HG03196 (cell line): ENCODE measurements around the gene PDE7B.

ENCODE experiments used
- ATAC-seq: cut with Tn5 transposase; IDR thresholded peaks from one replicate; pipeline ENCODE4 v1.9.1; 2021; ENCODE audit not compliant: unreplicated experiment

PDE7B gene

DNA sequence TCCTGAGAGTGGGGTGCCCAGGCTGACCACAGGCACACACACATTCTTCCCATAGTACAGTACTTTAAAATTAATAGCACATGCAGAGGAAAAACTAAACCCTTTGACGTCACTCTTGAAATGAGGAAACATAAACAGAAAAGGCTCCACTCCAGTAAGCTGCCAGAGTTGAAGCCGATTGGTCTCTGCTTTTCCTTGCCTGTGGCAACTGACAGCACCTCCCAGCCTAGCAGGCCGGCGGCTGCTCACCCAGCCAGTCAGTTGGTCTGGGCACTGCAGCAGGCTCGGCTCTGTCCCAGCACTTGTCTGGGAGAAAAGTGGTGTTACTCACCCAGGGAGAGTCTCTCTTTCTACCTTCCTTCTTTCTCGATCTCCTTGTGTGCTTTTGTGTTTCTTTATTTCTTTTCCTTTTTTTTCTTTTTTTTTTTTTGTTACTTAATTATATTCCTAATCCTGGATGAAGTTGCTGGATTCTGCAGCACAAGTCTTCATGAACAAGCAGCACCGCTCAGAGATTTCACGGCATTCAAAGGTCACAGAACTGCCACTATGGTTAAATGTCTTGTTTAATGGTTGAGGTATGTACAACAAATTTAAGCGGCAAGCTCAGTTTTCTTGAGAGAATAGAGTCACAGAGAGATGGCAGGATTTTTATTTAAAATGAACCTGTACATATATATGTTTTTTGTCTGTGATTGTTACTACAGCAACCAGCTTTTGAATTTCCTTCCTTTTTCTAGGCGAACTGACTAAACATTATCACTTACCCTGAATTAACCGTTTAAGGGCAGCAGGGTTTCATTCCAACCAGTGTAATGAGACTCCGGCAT, at the start of gene PDE7B:
PDE7B (plus strand) TSS at position 260 of the 830 bp plus-strand sequence.
- peak; percentile 86 for ATAC-seq

- no peak for ATAC-seq
Measured at GRCh38 chr6:135801755-135802465, 49.6 kb upstream of the PDE7B start.

DNA sequence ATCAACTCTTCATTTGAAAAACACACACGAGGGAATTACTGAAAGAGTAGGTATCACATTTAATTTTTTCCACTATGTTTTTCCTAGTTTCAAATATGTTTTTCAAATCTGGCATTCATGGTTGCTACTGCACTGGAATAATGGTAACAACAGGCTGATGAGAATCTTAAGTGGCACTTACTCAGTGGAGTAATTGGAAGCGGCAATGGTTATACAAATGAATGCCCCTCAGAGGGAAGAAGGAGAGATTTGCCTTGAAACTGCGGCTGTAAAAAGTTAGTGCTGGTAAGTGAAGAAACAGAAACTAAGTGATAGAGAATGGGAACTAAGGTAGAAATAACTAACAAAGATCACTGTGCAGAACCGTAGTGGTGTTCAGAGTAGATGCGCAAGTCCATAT, 41.0 kb upstream of the PDE7B start:
- no peak for ATAC-seq

DNA sequence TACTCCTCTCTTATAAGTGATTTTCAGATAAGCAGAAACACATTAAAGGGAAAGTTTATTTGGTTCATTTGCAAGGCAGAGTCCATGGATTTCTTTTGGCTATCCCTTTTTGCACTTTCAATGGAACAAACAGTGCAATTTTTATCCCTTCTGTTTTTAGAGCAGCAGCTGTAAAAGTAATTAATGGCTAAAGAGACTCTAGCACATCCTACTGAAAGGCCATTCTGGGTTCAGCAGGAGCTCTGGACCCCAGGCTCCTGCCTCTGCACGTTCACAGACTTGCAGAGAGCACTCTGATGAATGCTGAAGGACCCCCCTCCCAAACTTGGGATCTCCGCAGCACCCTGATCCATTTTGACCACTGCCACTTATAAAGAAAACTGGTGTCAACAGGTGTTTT, 40.3 kb upstream of the PDE7B start:
- ATAC-seq, result no peak

GRCh38 chr6:135811644-135812526, 39.6 kb upstream of the PDE7B start:
- ATAC-seq, result no peak

DNA sequence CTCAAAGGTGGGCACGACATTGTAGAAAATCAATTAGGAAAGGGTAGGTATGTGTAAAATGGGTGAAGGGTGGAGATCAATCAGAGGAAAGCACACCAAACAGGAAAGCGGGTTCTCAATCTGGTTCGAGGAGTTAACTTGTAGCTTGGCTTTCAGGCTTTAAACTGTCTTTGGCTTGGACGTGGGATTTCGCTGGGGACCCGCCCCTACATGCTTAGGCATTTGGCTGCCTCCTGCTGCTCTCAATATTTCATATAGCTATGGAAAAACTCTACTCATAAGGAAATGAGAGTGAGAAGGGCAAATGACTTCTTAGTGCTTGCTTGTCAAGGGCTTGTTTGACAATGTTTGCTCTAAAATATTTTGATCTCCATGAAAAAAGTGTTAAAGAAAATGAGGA, 38.1 kb upstream of the PDE7B start:
- ATAC-seq, result no peak

DNA sequence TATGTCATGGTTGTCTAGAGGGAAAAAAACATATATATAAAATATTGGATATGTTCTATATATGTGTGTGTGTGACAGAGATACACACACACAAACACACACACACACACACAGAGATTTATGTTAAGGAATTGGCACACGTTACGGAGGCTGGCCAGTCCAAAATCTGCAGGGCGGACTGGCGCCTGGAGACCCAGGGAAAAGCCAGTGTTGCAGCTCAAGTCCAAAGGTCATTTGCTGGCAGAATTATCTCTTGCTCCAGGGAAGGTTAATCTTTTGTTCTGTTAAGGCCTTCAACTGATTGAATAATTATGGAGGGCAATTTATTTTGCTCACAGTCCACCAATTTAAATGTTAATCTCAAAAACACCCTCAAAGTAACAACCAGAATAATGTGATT, 37.5 kb upstream of the PDE7B start:
- ATAC-seq, result no peak

DNA sequence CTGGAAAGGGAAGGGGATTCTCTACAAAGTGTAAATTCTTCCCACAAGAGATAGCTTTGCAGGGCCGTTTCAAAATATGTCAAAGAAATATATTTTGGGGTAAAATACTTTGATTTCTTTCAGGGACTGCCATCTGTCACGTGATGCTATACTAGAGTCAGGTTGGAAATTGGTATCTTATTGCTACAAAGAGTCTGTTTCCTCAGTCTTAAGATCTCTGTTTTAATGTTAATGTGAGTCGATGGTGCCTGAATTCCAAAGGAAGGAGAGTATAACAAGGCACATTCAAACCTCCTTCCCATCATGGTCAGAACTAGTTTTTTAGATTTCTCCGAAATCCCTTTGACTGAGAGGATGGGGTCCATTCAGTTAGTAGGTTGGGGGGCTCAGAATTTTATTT, 36.3 kb upstream of the PDE7B start:
- no peak for ATAC-seq

- no peak for ATAC-seq
Measured at GRCh38 chr6:135817035-135817434, 34.5 kb upstream of the PDE7B start.

DNA sequence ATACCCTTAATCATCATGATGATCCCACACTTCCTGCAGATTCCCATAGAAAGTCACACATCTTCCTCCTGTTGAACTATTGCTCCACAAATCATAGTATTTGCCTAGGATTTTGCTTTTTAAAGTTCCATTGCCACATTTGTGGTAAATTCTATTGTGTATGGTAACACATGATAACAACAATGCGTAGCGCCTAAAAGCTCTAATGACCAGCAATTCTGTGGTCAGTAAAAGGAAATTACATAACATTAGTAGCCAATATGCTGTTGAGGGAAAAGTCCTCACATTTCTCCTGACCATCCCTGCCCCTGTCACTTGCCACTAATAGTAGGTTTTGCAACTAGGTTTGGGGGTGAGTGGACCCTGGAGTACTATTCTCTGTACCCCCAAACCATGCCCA, 31.8 kb upstream of the PDE7B start:
- ATAC-seq, result no peak

DNA sequence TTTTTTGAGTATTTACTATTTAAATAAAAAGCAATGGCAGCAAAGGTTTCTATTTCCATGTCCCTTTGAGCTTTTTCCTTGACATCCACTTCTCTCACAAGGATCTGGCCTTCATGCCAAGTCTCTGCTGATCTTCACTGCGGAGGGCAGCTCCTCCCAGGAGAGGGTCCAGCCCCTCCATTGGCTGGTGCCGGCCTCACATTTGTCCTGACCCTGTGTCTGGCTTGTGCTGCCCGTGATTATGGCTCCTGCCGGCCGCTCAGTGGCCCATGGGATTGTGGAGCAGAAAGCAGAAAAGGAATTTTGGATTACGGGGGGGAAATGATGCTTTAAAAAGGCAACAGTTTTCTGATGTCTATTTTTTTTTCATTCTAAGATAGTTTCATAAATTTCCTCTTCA, 31.2 kb upstream of the PDE7B start:
- ATAC-seq, result no peak

GRCh38 chr6:135823851-135824250, 27.6 kb upstream of the PDE7B start:
- no peak for ATAC-seq

DNA sequence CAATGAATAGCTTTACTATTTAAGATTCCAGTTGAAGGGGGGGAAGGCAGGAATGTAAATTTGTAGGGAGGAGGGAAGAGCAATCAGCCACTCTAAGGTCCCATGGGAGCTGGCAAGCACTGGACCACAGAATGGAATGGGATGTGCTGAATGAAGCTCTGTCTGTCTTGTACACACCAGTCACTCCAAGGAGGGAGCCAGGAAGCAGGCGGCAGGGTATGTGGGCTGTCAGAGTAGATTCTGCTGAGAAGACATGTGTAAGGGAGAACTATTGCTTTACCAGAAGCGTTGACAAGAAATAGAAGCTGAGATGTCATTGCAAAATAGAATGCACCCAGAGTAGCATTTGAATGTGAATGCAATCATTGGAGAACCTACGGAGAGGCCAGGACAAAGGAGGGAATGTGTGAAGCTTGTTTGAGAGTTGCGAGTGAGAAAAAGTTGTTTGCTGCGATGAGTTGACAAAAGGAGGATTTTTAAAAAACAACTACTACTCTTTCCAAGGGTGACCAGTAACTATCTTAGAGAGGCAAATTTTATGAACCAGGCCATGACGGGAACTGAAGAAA, 25.2 kb upstream of the PDE7B start:
- ATAC-seq, result no peak

DNA sequence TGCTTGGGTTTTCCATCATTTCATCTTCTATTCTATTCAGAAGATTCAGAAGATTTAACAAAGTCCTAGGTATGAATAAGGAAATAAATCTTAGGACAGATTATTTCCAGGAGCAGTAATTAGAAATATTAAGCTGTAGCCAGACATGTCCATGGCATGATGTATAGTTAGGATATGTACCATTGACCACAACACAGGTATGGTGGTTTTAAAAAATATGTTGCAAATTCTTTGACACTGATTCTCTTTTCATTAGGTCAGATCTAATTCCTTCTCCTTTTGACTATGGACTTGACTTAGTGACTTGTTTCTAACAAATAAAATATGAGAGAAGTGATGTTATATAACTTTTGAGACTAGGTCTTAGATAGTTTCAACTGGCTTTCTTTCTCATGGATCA, 23.5 kb upstream of the PDE7B start:
- ATAC-seq, result no peak

- no peak for ATAC-seq
Measured at GRCh38 chr6:135830452-135830881, 21.0 kb upstream of the PDE7B start.

DNA sequence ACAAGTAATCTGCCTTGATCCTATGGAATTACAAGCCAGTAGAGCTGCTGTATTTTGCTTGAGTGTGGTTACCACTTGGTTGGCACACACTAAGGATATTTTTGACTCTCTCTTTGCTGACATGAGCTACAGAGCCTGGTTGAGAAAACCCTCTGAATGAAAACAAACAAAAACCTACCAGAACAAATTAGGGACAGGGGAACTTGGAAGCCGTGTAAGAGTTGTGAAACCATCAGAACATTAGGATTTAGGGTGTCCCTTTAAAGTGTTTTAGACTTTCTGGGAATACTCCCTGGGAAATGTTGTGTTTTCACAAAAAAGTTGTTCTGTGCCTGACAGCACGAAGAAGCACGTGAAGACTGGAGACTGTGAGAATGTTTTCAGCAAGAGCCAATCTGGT, 20.5 kb upstream of the PDE7B start:
- no peak for ATAC-seq

GRCh38 chr6:135832166-135832565, 19.3 kb upstream of the PDE7B start:
- no peak for ATAC-seq

DNA sequence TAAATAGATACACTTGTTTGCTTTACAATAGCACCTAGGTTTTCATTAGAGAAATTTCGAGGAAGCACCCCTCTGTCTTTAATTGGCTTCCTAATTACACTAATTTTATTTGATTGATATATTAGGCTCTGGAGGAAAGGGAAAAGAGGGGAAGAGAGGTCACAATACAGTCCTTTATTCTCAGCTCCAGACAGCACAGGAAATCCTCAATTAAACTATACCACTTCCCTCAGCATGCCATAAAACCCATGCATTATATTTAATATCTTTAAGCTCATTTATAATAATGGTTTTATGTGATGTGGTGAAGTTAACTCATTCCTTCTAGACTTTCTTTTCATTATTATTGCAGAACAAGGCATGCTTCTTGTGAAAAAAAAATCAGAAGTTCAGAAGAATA, 17.7 kb upstream of the PDE7B start:
- ATAC-seq, result no peak

DNA sequence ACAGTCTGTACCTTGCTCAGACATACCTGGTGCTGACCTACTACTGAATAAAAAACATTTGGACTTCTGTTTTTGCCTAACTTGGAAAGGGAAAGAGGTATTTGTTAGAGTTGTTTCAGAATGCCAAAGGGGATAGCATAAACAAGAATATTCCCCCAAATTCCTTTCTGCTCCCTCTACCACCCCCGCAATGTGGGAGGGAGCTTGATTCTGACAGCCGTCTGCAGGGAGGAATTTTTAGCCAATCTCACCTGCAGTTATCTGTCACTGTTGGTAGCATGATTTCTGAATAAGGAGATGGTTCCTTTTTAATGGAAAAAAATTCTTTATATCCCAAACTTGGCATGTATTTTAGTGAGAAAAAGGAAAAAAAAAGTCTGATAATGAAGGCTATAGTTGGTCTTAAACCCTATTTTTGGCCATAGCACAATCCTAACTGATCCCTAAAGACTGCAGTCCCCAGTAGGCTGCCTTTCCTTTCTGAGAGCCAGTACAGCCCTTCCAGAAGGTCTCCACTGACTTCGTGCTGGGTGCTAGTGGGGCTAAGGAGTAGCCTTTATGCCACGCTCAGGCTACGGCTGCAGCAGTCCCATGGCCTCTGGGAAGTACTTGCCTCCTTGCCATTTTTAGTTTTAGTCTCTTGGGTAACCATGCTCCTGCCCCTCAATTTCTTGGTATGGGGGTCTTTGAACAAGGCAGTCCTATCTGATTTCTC, 13.6 kb upstream of the PDE7B start:
- no peak for ATAC-seq

- no peak for ATAC-seq
Measured at GRCh38 chr6:135839121-135839520, 12.4 kb upstream of the PDE7B start.
